Measurements from ENCODE around the gene ADARB1. TPM values are rescaled to one million over a fixed set of nuclear protein-coding genes. Genes with fewer than 3 reads are reported as not detected.

Gene ADARB1
- total and polyA plus RNA-seq, 2 experiments from 2014 or later, result 9.4 to 14.0 TPM

DNA sequence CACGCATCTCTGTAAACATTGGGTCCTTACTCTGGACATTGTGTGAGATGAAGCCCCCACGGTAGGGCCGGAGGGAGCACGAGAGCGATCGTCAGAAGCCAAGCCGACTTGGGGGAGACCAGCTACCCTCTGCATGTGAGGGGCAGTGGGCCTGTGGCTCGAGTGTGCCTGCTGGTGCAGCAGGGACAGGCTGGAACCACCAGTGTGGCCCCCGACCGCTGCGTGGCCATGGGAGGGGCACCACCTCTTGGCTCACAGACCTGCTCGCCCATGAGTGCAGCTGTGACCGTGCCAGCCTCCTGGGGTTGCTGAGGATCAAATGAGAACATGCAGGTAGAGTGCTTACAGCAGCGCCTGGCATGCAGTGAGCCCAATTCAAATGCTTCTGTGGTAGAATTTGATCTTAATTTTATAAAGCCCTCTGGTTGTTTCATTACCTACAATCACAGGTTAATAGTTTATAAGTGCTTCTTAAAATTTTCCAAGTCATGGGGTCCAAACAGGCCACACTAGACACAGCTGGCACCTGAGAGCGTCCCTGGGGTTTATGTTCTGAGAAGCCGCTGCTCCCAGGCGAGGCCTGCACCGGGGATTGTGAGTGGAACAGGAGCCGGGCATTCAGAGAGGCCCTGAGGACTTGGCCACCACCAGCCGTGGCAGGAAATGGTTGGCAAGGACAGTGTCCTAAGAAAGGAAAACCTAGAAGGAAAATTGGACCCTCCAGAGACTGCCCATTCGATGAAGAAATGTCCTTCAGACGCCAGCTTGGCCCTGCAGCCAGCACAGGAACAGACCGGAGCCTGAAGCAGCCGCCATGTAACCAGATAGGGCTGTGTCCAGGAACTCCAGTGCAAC lies 22.6 kb upstream of the ADARB1 start:
- TF ChIP-seq, protein P1, sequence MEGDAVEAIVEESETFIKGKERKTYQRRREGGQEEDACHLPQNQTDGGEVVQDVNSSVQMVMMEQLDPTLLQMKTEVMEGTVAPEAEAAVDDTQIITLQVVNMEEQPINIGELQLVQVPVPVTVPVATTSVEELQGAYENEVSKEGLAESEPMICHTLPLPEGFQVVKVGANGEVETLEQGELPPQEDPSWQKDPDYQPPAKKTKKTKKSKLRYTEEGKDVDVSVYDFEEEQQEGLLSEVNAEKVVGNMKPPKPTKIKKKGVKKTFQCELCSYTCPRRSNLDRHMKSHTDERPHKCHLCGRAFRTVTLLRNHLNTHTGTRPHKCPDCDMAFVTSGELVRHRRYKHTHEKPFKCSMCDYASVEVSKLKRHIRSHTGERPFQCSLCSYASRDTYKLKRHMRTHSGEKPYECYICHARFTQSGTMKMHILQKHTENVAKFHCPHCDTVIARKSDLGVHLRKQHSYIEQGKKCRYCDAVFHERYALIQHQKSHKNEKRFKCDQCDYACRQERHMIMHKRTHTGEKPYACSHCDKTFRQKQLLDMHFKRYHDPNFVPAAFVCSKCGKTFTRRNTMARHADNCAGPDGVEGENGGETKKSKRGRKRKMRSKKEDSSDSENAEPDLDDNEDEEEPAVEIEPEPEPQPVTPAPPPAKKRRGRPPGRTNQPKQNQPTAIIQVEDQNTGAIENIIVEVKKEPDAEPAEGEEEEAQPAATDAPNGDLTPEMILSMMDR (IDR thresholded peaks at IDR 0.05; ENCODE audit: low read depth, low read length), result no peak
- Histone ChIP-seq H3K4me1 (ENCODE audit: low read depth) (peaks cover 7% of the 10 kb centered on the region), H3K36me3 (no peaks in the 10 kb centered on the region), H3K9me3 (ENCODE audit: low read depth) (no peaks in the 10 kb centered on the region), H3K27ac (no peak overlapping the region), H3K4me3 (no peak overlapping the region), H3K27me3 (no peaks in the 10 kb centered on the region)
- DNase-seq (ENCODE audit: low read depth in 1 of 2, low spot score in 1 of 2), result no peak

DNA sequence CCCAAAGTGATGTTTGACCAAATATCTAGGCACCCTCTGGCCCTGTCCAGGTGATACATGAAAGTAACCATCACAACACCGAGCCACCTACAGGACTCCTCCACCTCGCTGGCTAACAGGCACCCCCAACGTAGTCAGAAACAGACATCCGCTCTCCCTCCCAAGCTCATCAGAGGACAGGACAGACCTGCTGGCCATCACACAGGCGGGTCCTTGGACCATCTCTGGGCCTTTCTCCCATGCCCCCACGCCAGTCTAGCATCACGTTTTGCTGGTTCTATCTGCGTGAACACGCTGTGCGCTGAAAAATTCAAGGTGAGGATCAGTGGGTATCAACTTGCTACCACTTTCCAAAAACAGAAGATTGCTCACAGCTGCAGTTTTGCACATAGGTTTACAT lies 21.4 kb upstream of the ADARB1 start:
- TF ChIP-seq, protein P1 (IDR thresholded peaks at IDR 0.05; ENCODE audit: low read depth, low read length), result no peak
- Histone ChIP-seq H3K4me3 (no peak overlapping the region), H3K27ac (no peak overlapping the region), H3K4me1 (ENCODE audit: low read depth) (peaks cover 7% of the 10 kb centered on the region), H3K36me3 (no peaks in the 10 kb centered on the region), H3K9me3 (ENCODE audit: low read depth) (no peaks in the 10 kb centered on the region), H3K27me3 (no peaks in the 10 kb centered on the region)
- DNase-seq (ENCODE audit: low read depth in 1 of 2, low spot score in 1 of 2), result no peak

DNA sequence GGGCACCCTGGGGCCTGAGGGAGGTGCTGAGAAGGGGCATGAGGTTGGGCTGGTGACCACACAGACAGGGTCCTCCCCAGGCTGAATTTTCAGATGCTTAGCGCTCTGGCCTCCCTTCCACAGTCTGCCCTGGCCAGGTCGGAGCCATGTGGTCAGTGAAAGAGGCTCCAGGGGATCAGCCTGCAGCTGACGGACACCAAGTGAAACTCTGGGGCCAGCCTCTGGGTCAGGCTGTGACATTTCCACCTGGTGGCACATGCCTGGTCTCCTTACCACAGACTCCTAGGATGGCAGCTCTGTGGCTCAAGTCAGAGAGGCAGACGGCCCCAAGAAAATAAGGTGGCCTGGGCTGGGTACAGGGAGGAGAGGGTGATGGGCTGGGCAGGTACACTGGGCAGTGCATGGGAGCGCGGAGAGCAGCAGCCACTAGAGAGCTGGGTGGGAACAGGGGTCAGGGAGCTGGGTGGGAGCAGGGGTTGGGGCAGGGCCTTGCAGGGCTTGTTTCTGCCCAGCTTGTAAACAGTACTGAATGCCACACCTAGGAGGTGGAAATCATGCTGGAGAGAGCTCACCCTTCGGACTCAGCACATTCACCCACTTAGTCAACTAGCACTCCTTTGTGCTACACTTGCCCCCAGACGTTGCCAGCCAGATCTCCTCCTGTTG lies 20.7 kb upstream of the ADARB1 start:
- no peaks in the 10 kb centered on the region for H3K9me3 ChIP-seq (ENCODE audit: low read depth)

DNA sequence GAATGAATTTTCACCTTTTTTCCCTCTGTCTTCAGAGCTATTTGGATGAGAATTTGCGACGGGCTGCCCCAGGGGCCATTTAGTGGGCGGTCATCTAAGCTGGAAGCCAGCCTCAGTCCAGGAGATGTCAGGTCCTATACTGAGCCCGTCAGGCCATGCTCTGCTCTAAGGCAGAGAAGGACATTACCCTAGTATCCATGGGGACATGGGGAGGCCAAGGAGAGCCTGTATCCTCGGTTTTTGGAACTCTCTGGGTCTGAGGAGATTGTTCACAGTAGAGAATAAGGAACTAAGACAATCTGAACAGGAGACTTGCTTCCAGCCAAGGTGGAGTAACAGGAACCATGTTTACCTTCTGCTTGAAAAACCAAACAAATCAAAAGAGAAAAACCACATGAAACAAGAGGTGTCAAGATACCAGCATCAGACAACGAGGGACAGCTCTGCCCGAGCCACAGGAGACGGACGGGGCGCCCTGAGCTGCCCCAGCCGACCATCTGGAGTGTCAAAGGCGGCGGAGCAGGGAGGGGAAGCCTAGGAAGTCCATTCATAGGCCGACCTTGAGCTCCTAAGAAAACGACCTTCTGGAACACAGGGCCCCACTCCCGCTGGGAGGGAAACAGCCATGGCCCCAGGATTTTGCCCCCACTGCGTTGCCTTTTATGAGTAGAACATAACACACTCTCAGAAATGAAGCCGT lies 20.0 kb upstream of the ADARB1 start:
- Histone ChIP-seq H3K9me3 (ENCODE audit: low read depth) (no peaks in the 10 kb centered on the region), H3K27ac (no peak overlapping the region), H3K36me3 (no peaks in the 10 kb centered on the region), H3K4me3 (no peak overlapping the region), H3K27me3 (no peaks in the 10 kb centered on the region), H3K4me1 (ENCODE audit: low read depth) (peaks cover 7% of the 10 kb centered on the region)
- TF ChIP-seq, protein P1 (IDR thresholded peaks at IDR 0.05; ENCODE audit: low read depth, low read length), result no peak
- no peak for DNase-seq (ENCODE audit: low read depth in 1 of 2, low spot score in 1 of 2)

More for the DNA sequence above, 20.7 kb upstream of the ADARB1 start:
- no peaks in the 10 kb centered on the region for H3K27me3 ChIP-seq
- no peak for DNase-seq (ENCODE audit: low read depth in 1 of 2, low spot score in 1 of 2)
- no peaks in the 10 kb centered on the region for H3K36me3 ChIP-seq
- TF ChIP-seq, protein P1 (IDR thresholded peaks at IDR 0.05; ENCODE audit: low read depth, low read length), result no peak
- H3K4me1 ChIP-seq (ENCODE audit: low read depth), result peaks cover 7% of the 10 kb centered on the region
- no peak overlapping the region for H3K27ac ChIP-seq
- no peak overlapping the region for H3K4me3 ChIP-seq

DNA sequence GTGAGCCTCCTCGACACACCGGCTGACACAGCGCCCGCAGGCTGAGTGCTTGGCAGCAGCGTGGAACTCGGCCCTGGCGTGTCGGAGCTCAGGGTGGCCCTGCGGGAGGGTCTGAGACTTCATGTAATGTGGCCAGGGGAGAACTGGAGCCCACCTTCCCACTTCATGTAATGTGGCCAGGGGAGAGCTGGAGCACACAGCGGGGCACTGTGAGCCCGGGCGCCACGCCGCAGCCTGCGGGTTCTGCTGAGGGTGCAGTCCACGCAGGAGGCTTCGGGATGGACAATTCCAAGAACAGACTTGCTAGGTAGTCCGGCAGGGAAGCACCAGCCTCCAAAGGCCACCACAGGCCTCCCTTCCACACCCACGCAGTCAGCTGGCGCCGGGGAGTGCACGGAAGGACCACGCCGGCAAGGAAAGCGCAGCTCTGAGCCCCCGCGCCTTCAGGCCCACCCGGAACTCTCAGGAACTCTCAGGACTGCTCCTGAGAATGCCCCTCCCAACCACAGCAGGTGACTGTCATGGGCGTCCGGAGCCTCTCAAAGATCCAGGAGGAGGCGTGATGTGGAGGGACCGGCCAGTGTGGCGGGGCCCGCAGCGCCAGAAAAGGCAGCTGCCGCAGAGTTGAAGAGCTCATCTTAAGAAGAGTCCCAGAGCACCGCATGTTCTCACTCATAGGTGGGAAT lies 19.3 kb upstream of the ADARB1 start:
- DNase-seq (ENCODE audit: low read depth in 1 of 2, low spot score in 1 of 2), result no peak
- Histone ChIP-seq H3K9me3 (ENCODE audit: low read depth) (no peaks in the 10 kb centered on the region), H3K27ac (no peak overlapping the region), H3K27me3 (no peaks in the 10 kb centered on the region), H3K36me3 (no peaks in the 10 kb centered on the region), H3K4me1 (ENCODE audit: low read depth) (peaks cover 5% of the 10 kb centered on the region), H3K4me3 (no peak overlapping the region)
- TF ChIP-seq, protein P1 (IDR thresholded peaks at IDR 0.05; ENCODE audit: low read depth, low read length), result no peak

Measured in cardiac muscle cell (in vitro differentiated cells and primary cell).